Motor neuron (in vitro differentiated cells): ENCODE results near the gene TAOK3. TPM values are rescaled to one million over a fixed set of nuclear protein-coding genes. Genes with fewer than 3 reads are reported as not detected.
"Not testable (repeated sequence)": the region's sequence is repeated elsewhere in the genome, so short reads cannot be mapped to it uniquely, and the experiment has no call there.

Experiments
- ATAC-seq, 8 experiments: fragments of 200-7000 bp; cut with Tn5 transposase; replicated peaks in 6 of 8; 2 replicates each; pipeline ENCODE4 v1.8.0; 2021; ENCODE audit warnings: mild to moderate bottlenecking in 8 of 8, moderate library complexity in 8 of 8
- H3K27ac ChIP-seq, 2 donors: fragments of 250-450 bp; sonication (Bioruptor Pico); 2 replicates each; pipeline ENCODE4 v1.9.0; 2021; ENCODE audit warnings: antibody characterized with exemption in 2 of 2, mild to moderate bottlenecking in 2 of 2, moderate library complexity in 1 of 2
- H3K4me1 ChIP-seq, 2 donors: fragments of 250-450 bp; sonication (Bioruptor Pico); replicated peaks in 1 of 2; 2 replicates each; pipeline ENCODE4 v1.6.1; 2021; ENCODE audit warnings: antibody characterized with exemption in 2 of 2, mild to moderate bottlenecking in 2 of 2, moderate library complexity in 1 of 2
- H3K4me3 ChIP-seq, 5 donors: fragments of 250-450 bp; sonication (Bioruptor Pico); 2 replicates each; pipeline ENCODE4 v1.9.0; 2021; ENCODE audit warnings: antibody characterized with exemption in 5 of 5, mild to moderate bottlenecking in 5 of 5, moderate library complexity in 4 of 5
- WGBS, 10 experiments: fragments of 450-650 bp; shearing (Covaris generic); methylation state at CpG; one replicate each; pipeline ENCODE4 v1.0.0; 2022; 5-methylcytosine and 5-hydroxymethylcytosine counted together
- in situ Hi-C, 9 experiments: fragments of 400-800 bp; cut with MboI; loops; one replicate each; pipeline ENCODE4 v1.15.0; 2021; ENCODE audit warnings: low sequenced_read_pairs in 9 of 9, low pct_unique_long_range_greater_than_20kb in 2 of 9; ENCODE audit not compliant: unreplicated experiment in 9 of 9
- total RNA-seq, 8 experiments: library from RNA; unstranded; fragments of 300-600 nt; gene quantifications; 2 replicates each; pipeline versions ENCODE4 v1.2.3 to v1.2.4, GENCODE V29; 2022

The TAOK3 gene
- total RNA-seq, 8 experiments from 2014 or later = 21.6 to 61.0 (median 40.2) TPM

GRCh38 chr12:118259079-118259478 is 113.6 kb downstream of the TAOK3 start:
- WGBS, 10 experiments = 30 to 100% (median 89%) methylated on average over 1 to 4 of the region's 6 CpGs; no CpG with 5 or more reads in 2 of the 10 experiments
- in situ Hi-C loops = no loop called here
- ATAC-seq = no peak
- Histone ChIP-seq H3K4me1 (no peaks in the 10 kb centered on the region), H3K4me3 (no peak overlapping the region), H3K27ac (no peak overlapping the region)

GRCh38 chr12:118256352-118256751 is 116.4 kb downstream of the TAOK3 start:
- in situ Hi-C loops = no loop called here
- H3K27ac ChIP-seq = no peak overlapping the region
- H3K4me3 ChIP-seq = no peak overlapping the region
- no peak for ATAC-seq
- no peaks in the 10 kb centered on the region for H3K4me1 ChIP-seq
- WGBS, 10 experiments = 100% methylated on average over 1 of the region's 1 CpG; no CpG with 5 or more reads in 3 of the 10 experiments

- ATAC-seq = no peak
- WGBS, 10 experiments = 80 to 100% (median 92%) methylated on average over 1 of the region's 1 CpG; no CpG with 5 or more reads in 5 of the 10 experiments
- Histone ChIP-seq H3K4me1 (no peaks in the 10 kb centered on the region), H3K4me3 (no peak overlapping the region), H3K27ac (no peak overlapping the region)
- in situ Hi-C loops = no loop called here
Observed at GRCh38 chr12:118249547-118249946, 123.2 kb downstream of the TAOK3 start.

- ATAC-seq, in situ Hi-C loops, H3K27ac ChIP-seq, H3K4me1 ChIP-seq, H3K4me3 ChIP-seq: not testable (repeated sequence)
- WGBS, 10 experiments = 86 to 100% (median 99%) methylated on average over 1 to 10 of the region's 26 CpGs; no CpG with 5 or more reads in 2 of the 10 experiments
Observed at GRCh38 chr12:118245886-118246285, 126.8 kb downstream of the TAOK3 start.

- Histone ChIP-seq H3K4me3 (no peak overlapping the region), H3K27ac (no peak overlapping the region), H3K4me1 (no peaks in the 10 kb centered on the region)
- in situ Hi-C loops = no loop called here
- WGBS, 10 experiments = 30 to 100% (median 86%) methylated on average over 1 to 2 of the region's 2 CpGs; no CpG with 5 or more reads in 4 of the 10 experiments
- ATAC-seq = no peak
Observed at GRCh38 chr12:118238888-118239287, 133.8 kb downstream of the TAOK3 start.

GRCh38 chr12:118237908-118238307 is 134.8 kb downstream of the TAOK3 start:
- no peak for ATAC-seq
- H3K4me1 ChIP-seq = no peaks in the 10 kb centered on the region
- H3K4me3 ChIP-seq = no peak overlapping the region
- 0 to 100% (median 85%) methylated on average over 1 of the region's 1 CpG; no CpG with 5 or more reads in 2 of the 10 experiments for WGBS, 10 experiments
- in situ Hi-C loops = no loop called here
- H3K27ac ChIP-seq = no peak overlapping the region

GRCh38 chr12:118237052-118237665 is 135.5 kb downstream of the TAOK3 start:
- no peak for ATAC-seq
- Histone ChIP-seq H3K4me3 (no peak overlapping the region), H3K27ac (no peak overlapping the region), H3K4me1 (no peaks in the 10 kb centered on the region)
- WGBS, 10 experiments = 86 to 100% (median 100%) methylated on average over 1 of the region's 1 CpG; no CpG with 5 or more reads in 2 of the 10 experiments
- in situ Hi-C loops = no loop called here

- Histone ChIP-seq H3K4me1 (no peaks in the 10 kb centered on the region), H3K4me3 (no peak overlapping the region), H3K27ac (no peak overlapping the region)
- in situ Hi-C loops = loop anchor here in 1 of 9 experiments (25.0 kb wide), 1 partner anchor 142 kb away; the partner anchor contains the start of gene TAOK3
- peak in 5 of 8 experiments; percentile 68 to 98 (median 80) for ATAC-seq
Observed at GRCh38 chr12:118220702-118221101, 152.0 kb downstream of the TAOK3 start.

- Histone ChIP-seq H3K4me1 (no peaks in the 10 kb centered on the region), H3K4me3 (no peak overlapping the region), H3K27ac (no peak overlapping the region)
- 74 to 100% (median 87%) methylated on average over 1 to 7 of the region's 7 CpGs for WGBS, 10 experiments
- no peak for ATAC-seq
- in situ Hi-C loops = loop anchor here in 2 of 9 experiments (10.0 to 25.0 kb wide), 2 partner anchors 135 to 143 kb away; partner anchors contain the start of gene TAOK3 (in 1 of the 2)
Observed at GRCh38 chr12:118219772-118220171, 152.9 kb downstream of the TAOK3 start.

GRCh38 chr12:118219106-118219505 is 153.6 kb downstream of the TAOK3 start:
- H3K4me1 ChIP-seq = peaks cover 0 to 1% of the 10 kb centered on the region in 2 donors
- H3K4me3 ChIP-seq = no peak overlapping the region
- ATAC-seq = no peak
- no peak overlapping the region for H3K27ac ChIP-seq
- in situ Hi-C loops = loop anchor here in 2 of 9 experiments (10.0 to 25.0 kb wide), 2 partner anchors 136 to 143 kb away; partner anchors contain the start of gene TAOK3 (in 1 of the 2)
- WGBS, 10 experiments = 60 to 100% (median 93%) methylated on average over 1 to 4 of the region's 5 CpGs; no CpG with 5 or more reads in 2 of the 10 experiments

GRCh38 chr12:118213452-118213851 is 159.3 kb downstream of the TAOK3 start:
- peaks cover 0 to 17% of the 10 kb centered on the region in 2 donors for H3K4me1 ChIP-seq
- 83 to 100% (median 100%) methylated on average over 1 of the region's 1 CpG; no CpG with 5 or more reads in 1 of the 10 experiments for WGBS, 10 experiments
- no peak for ATAC-seq
- H3K27ac ChIP-seq = no peak overlapping the region
- in situ Hi-C loops = loop anchor here in 2 of 9 experiments (10.0 to 25.0 kb wide), 2 partner anchors 141 to 149 kb away; partner anchors contain the start of gene TAOK3 (in 1 of the 2)
- H3K4me3 ChIP-seq = no peak overlapping the region

- 20 to 100% (median 66%) methylated on average over 1 to 2 of the region's 2 CpGs for WGBS, 10 experiments
- ATAC-seq = peak in 4 of 8 experiments; percentile 19 to 63 (median 40)
- in situ Hi-C loops = loop anchor here in 2 of 9 experiments (10.0 to 25.0 kb wide), 2 partner anchors 142 to 150 kb away; partner anchors contain the start of gene TAOK3 (in 1 of the 2)
- Histone ChIP-seq H3K27ac (no peak overlapping the region), H3K4me3 (no peak overlapping the region), H3K4me1 (peaks cover 0 to 17% of the 10 kb centered on the region in 2 donors)
Observed at GRCh38 chr12:118212606-118213005, 160.1 kb downstream of the TAOK3 start.

- 92 to 100% (median 97%) methylated on average over 1 to 3 of the region's 3 CpGs; no CpG with 5 or more reads in 2 of the 10 experiments for whole genome bisulfite sequencing, 10 experiments
- in situ Hi-C loops = loop anchor here in 1 of 9 experiments (25.0 kb wide), 1 partner anchor 156 kb away; the partner anchor contains the start of gene TAOK3
- Histone ChIP-seq H3K4me1 (no peaks in the 10 kb centered on the region), H3K4me3 (no peak overlapping the region), H3K27ac (no peak overlapping the region)
- ATAC-seq = no peak
Observed at GRCh38 chr12:118206107-118206412, 166.6 kb downstream of the TAOK3 start.
